GM12878 (cell line): Measurements from ENCODE around the gene DUSP14. TPM values are rescaled to one million over a fixed set of nuclear protein-coding genes. Genes with fewer than 3 reads are reported as not detected.

Source experiments
- ASH2L ChIP-seq: fragments of 300-600, 200-600 bp; sonication (generic); IDR thresholded peaks from 2 replicates; pipeline ENCODE4 v1.6.1; 2017; ENCODE audit warnings: low read depth, mild to moderate bottlenecking, borderline replicate concordance
- CHD1 ChIP-seq: IDR thresholded peaks from 2 replicates; pipeline ENCODE4 v1.6.1; 2012; ENCODE audit warnings: low read depth, low read length, improper control_type of control experiment
- EZH2 ChIP-seq: IDR thresholded peaks from 2 replicates; pipeline ENCODE4 v1.6.1; 2012; ENCODE audit warnings: low read depth, mild to moderate bottlenecking, control low read depth, inconsistent platforms, low read length, borderline replicate concordance; ENCODE audit not compliant: control insufficient read depth
- HDAC2 ChIP-seq: fragments of 200-600 bp; sonication (generic); IDR thresholded peaks from 2 replicates; pipeline ENCODE4 v1.6.1; 2017
- IKZF1 ChIP-seq: fragments of 450-650 bp; conservative IDR thresholded peaks from 2 replicates; pipeline ENCODE4 v1.6.1; 2017; ENCODE audit warnings: antibody characterized with exemption, mild to moderate bottlenecking
- IRF3 ChIP-seq: fragments of 450-650 bp; IDR thresholded peaks from 2 replicates; pipeline ENCODE4 v1.6.1; 2014; ENCODE audit warnings: mild to moderate bottlenecking
- IRF5 ChIP-seq: fragments of 450-650 bp; IDR thresholded peaks from 2 replicates; pipeline ENCODE4 v1.6.1; 2017; ENCODE audit warnings: borderline replicate concordance
- KLF5 ChIP-seq: fragments of 450-650 bp; IDR thresholded peaks from 2 replicates; pipeline ENCODE4 v1.6.1; 2014; ENCODE audit warnings: mild to moderate bottlenecking; ENCODE audit not compliant: partially characterized antibody
- LARP7 ChIP-seq: fragments of 450-650 bp; IDR thresholded peaks from 2 replicates; pipeline ENCODE4 v1.6.1; 2017; ENCODE audit warnings: mild to moderate bottlenecking
- RFX5 ChIP-seq: IDR thresholded peaks from 2 replicates; pipeline ENCODE4 v1.6.1; 2011; ENCODE audit warnings: low read depth, low read length, improper control_type of control experiment
- SREBF1 ChIP-seq: IDR thresholded peaks from 2 replicates; pipeline ENCODE4 v1.6.1; 2012; ENCODE audit warnings: mild to moderate bottlenecking, low read length
- SUPT20H ChIP-seq: IDR thresholded peaks from 2 replicates; pipeline ENCODE4 v1.6.1; 2011; ENCODE audit warnings: low read depth, mild to moderate bottlenecking, low read length, moderate library complexity, borderline replicate concordance; ENCODE audit not compliant: control insufficient read depth
- TCF12 ChIP-seq: IDR thresholded peaks from 2 replicates; pipeline ENCODE4 v1.6.1; 2011; ENCODE audit warnings: low read depth, mild to moderate bottlenecking, low read length
- ZNF24 ChIP-seq: fragments of 450-650 bp; IDR thresholded peaks from 2 replicates; pipeline ENCODE4 v1.6.1; 2017; ENCODE audit warnings: antibody characterized with exemption, mild to moderate bottlenecking
- ZNF274 ChIP-seq: IDR thresholded peaks from one replicate; pipeline ENCODE4 v1.8.0; 2011; ENCODE audit not compliant: insufficient read length, insufficient read depth
- ZNF384 ChIP-seq: IDR thresholded peaks from 2 replicates; pipeline ENCODE4 v1.6.1; 2012; ENCODE audit warnings: low read depth, mild to moderate bottlenecking, low read length, improper control_type of control experiment, borderline replicate concordance
- ZNF622 ChIP-seq: fragments of 450-650 bp; IDR thresholded peaks from 2 replicates; pipeline ENCODE4 v1.6.1; 2017; ENCODE audit warnings: mild to moderate bottlenecking, inconsistent platforms
- ZNF687 ChIP-seq: fragments of 450-650 bp; IDR thresholded peaks from 2 replicates; pipeline ENCODE4 v1.6.1; 2017; ENCODE audit warnings: mild to moderate bottlenecking, moderate library complexity
- polyA plus RNA-seq, 11 experiments: library from polyadenylated mRNA; depleted of rRNA in 4 of 11; unstranded in 6 of 11; stranded (reverse) in 5 of 11; fragments of >200 nt; fragmentation: Nextera tagmentation in 4 of 11; fragmentation: Illumina TruSeq in 1 of 11; extraction: Ambion mirVana in 4 of 11; extraction: Trizol in 1 of 11; gene quantifications; 1 replicate in 1 of 11; 2 replicates in 10 of 11; pipeline versions ENCODE4 v1.2.1 to v1.2.3, GENCODE V29; 2011 to 2016; ENCODE audit warnings: inconsistent platforms in 2 of 11, missing spikeins in 2 of 11, low read depth in 1 of 11
- total RNA-seq, 4 experiments: library from RNA; depleted of rRNA in 3 of 4; stranded (reverse); fragments of >200 nt in 3 of 4; fragmentation: Illumina TruSeq in 1 of 4; extraction: Trizol in 1 of 4; gene quantifications; 2 replicates each; pipeline versions ENCODE4 v1.2.1 to v1.2.3, GENCODE V29; 2013 to 2021
- TF ChIP-seq, protein P1 (sequence below): fragments of 450-650 bp; IDR thresholded peaks from 2 replicates; pipeline ENCODE4 v1.6.1; 2016; ENCODE audit warnings: mild to moderate bottlenecking
- TF ChIP-seq, protein P2 (sequence below): fragments of 450-650 bp; IDR thresholded peaks from 2 replicates; pipeline ENCODE4 v1.6.1; 2016; ENCODE audit warnings: mild to moderate bottlenecking, moderate library complexity, borderline replicate concordance

The DUSP14 gene
- total and polyA plus RNA-seq, 10 of the 15 experiments (the other 5 are each of a cell fraction or from before 2014, with no cell fraction given) = 14.5 to 36.5 (median 24.4) TPM

GRCh38 chr17:37490022-37490587, 414 bp downstream of the DUSP14 start (continued):
- TF ChIP-seq RFX5 (no peak), ZNF274 (no peak), SREBF1 (no peak), ZNF687 (peak; percentile 37; the same call in 1 of the 2 replicates), SUPT20H (no peak), IRF5 (no peak), IKZF1 (no peak; the same call in 1 of the 2 replicates), KLF5 (no peak), CHD1 (no peak), ZNF622 (no peak), LARP7 (peak; percentile 38; the same call in 1 of the 2 replicates), ZNF384 (no peak), HDAC2 (no peak), EZH2 (no peak), IRF3 (no peak), ASH2L (no peak), TCF12 (no peak), ZNF24 (peak; percentile 47; the same call in 1 of the 2 replicates)
- TF ChIP-seq, protein P1, sequence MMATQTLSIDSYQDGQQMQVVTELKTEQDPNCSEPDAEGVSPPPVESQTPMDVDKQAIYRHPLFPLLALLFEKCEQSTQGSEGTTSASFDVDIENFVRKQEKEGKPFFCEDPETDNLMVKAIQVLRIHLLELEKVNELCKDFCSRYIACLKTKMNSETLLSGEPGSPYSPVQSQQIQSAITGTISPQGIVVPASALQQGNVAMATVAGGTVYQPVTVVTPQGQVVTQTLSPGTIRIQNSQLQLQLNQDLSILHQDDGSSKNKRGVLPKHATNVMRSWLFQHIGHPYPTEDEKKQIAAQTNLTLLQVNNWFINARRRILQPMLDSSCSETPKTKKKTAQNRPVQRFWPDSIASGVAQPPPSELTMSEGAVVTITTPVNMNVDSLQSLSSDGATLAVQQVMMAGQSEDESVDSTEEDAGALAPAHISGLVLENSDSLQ = no peak
- TF ChIP-seq, protein P2, sequence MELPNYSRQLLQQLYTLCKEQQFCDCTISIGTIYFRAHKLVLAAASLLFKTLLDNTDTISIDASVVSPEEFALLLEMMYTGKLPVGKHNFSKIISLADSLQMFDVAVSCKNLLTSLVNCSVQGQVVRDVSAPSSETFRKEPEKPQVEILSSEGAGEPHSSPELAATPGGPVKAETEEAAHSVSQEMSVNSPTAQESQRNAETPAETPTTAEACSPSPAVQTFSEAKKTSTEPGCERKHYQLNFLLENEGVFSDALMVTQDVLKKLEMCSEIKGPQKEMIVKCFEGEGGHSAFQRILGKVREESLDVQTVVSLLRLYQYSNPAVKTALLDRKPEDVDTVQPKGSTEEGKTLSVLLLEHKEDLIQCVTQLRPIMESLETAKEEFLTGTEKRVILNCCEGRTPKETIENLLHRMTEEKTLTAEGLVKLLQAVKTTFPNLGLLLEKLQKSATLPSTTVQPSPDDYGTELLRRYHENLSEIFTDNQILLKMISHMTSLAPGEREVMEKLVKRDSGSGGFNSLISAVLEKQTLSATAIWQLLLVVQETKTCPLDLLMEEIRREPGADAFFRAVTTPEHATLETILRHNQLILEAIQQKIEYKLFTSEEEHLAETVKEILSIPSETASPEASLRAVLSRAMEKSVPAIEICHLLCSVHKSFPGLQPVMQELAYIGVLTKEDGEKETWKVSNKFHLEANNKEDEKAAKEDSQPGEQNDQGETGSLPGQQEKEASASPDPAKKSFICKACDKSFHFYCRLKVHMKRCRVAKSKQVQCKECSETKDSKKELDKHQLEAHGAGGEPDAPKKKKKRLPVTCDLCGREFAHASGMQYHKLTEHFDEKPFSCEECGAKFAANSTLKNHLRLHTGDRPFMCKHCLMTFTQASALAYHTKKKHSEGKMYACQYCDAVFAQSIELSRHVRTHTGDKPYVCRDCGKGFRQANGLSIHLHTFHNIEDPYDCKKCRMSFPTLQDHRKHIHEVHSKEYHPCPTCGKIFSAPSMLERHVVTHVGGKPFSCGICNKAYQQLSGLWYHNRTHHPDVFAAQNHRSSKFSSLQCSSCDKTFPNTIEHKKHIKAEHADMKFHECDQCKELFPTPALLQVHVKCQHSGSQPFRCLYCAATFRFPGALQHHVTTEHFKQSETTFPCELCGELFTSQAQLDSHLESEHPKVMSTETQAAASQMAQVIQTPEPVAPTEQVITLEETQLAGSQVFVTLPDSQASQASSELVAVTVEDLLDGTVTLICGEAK = no peak
